SW 1271 (cell line): ENCODE data around the gene VWA3A.
"Not testable (repeated sequence)": the region's sequence is repeated elsewhere in the genome, so short reads cannot be mapped to it uniquely, and the experiment has no call there.

ENCODE experiments used
- DNase-seq, 2 experiments: peaks; one replicate each; lab custom pipeline; 2025; lab: John Stamatoyannopoulos, UW

Gene VWA3A

DNA sequence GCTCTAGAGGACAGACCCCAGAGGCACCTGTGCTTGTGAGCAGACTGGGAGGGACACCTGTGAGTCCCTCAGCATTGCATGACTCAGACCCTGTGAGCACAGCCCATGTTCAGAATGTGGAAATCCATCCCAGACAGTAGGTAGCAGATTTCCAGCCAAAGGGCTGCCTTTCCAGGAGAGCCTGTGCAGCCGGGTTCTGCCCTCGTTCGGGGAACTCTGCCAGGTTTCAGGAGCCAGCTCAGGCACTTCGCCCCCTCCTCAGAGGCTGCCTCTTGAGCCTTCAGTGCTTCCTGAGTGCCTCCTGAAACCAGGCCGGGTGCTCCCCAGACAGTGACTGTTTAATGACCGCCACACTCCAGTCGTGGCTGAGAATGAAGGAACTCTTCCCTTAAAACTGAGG, 46.7 kb downstream of the VWA3A start:
- DNase-seq = no peak

DNA sequence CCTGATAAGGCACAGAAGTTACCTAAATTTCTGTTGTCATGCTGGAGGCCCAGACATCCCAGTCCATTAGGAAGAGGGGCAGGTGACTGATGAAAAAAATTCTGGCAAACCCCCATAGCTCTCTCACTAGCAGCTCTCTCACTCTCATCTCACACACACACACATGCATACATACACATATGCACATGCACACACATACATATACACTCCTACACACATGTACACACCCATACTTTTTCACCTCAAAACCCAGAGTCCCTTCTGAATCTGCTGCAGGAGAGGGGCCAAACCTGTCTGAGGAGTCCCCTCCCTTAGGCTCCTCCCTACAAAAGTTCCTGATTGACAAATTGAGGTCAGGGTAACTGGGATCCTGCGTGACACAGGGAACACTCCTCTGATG, 47.4 kb downstream of the VWA3A start:
- no peak for DNase-seq

DNA sequence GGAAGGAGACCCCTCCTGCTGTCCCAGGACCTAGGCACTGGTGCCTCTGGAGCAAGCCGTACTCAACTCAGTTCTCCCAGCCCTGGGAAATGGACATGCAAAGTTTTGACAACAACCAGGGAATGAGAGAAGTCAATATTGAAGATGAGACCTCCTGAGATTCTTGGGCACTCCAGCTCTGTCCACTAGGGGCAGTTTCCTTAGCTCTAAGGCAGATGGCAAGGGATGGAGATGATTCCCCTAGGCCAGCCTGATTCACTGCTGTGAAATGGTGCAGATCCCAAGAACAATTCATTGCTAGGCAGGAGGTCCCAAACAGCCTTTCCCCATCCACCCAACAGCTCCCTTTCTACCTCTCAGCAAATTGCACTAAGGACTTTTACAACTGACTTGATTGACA, 49.4 kb downstream of the VWA3A start:
- peak in 1 of 2 experiments; percentile 11 for DNase-seq

DNA sequence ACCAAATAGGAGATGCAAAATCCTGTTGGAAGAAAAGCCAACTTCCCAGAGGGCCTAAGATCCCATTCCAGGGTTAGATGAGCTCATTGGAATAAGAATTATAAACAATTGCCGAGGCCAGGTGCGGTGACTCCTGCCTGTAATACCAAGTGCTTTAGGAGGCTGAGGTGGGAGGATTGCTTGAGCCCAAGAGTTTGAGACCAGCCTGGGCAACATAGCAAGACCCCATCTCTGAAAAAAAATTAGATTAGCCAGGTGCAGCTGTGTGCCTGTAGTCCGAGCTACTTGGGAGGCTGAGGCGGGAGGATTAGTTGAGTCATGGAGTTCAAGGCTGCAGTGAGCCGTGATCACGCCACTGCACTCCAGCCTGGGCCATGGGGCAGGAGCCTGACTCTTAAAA, 52.2 kb downstream of the VWA3A start:
- no peak for DNase-seq

DNA sequence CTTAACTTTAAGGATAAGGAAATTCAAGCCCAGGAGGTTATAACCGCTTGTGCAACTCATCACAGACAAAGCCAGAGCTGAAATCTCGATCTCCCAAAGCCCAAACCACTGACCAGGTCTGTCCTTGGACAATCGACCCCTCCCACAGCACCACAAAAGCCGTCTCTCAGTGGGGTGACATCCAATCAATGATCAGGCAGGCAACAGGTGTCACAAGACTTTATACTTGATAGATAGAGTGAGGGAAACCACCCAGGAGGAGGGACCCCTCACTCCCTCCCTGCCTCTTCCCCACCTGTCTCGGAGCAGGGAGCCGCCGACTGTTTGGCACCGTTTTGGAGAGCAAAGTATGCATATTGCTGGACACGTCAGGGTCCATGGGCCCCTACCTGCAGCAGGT, 55.5 kb downstream of the VWA3A start:
- no peak for DNase-seq

DNA sequence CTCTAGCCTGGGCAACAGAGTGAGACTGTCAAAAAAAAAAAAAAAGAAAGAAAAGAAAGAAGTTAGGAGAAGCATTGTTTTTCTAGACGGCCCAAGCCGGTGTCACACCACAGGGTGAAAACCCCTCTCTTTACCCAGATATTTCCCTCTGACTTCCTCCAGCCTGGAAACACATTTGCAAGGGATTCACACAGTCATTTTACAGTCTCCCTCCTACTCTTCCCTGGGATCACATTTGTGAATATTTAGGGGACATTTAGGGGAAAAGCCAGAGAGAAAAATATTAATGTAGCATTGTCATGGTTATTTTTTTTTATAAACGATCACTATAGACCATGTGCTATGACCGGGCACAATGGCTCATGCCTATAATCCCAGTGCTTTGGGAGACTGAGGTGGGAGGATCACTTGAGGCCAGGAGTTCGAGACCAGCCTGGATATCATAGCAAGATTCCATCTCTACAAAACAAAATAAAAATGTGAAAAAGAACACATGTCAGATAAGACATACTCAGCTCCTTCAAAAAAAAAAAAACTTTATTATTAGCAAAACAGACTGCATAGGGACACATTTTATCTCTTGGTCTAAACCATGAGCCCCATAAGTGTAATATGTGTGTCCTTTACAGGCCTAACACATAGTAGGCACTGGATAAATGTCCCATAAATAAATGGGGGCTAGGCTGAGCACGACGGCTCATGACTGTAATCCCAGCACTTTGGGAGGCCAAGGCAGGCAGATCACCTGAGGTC, 59.1 kb downstream of the VWA3A start:
- DNase-seq = no peak

DNA sequence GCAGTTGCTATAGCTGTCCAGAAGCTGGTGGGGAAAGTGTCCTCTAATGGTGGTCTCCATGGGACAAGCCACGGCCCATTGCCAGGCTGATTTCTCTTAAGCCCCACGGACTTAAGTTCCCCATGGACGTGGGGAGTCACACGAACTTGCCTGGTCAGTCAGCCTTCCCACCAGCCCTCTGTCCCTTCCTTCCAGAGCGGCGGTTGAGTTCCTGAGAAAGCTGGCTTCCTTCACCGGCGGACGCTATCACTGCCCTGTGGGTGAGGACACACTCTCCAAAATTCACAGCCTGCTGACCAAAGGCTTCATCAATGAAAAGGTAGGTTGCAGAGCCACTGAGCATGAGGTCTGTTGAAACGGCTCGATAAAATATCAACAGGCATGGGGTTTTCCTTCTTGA, 60.0 kb downstream of the VWA3A start:
- no peak for DNase-seq

DNA sequence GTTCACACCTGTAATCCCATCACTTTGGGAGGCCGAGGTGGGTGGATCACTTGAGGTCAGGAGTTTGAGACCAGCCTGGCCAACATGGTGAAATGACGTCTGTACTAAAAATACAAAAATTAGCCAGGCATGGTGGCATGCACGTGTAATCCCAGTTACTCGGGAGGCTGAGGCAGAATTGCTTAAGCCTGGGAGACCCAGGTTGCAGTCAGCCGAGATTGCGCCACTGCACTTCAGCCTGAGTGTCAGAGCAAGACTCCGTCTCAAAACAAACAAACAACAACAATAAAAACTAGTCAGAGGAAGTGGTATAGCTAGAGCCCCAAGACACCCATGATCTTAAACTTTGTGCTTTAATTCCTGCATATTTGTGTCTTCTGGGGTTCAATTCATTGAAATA, 60.7 kb downstream of the VWA3A start:
- not testable (repeated sequence) for DNase-seq

DNA sequence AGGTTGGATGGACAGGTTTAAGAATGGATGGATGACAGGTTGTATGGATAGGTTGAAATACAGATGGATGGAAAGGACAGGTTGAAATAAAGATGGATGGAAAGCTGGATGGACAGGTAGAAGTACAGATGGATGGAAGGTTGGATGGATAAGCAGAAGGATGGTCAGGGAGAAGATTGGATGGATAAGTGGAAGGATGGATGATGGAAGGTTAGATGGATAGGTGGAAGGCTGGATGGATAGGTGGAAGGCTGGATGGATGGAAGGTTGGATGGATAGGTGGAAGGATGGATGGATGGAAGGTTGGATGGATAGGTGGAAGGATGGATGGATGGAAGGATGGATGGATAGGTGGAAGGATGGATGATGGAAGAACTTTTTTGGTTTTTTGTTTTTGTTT, 69.1 kb downstream of the VWA3A start:
- no peak for DNase-seq

DNA sequence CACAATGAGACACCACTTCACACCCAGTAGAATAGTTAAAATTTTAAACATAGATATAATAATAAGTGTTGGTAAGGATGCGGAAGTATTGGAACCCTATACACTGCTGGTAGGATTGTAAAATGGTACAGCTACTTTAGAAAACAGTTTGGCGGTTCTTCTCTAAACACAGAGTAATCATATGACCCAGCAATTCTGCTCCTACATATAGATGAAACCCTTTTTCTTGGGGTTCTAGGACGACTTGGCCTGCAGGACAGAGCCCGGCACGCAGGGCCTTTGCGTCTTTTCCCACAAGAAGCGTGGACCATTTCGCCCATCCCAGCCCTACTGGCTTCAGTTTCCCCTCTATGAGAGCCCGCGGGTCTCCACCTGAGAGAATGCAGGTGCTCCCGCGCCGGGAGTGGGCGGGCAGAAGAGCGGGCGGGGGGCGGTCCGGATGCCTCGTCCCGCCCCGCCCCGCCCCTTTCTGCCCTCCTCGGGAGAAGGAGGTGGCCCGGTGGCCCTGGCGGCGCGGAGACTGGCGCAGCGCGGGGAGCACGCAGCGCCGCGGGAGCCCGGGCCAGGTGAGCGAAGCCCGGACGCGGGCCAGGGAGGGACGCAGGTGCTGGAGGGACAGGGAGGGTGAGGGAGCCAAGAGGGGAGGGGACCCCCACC, 69.8 kb downstream of the VWA3A start, which contains the start of gene SDR42E2:
Gene SDR42E2 (plus strand): TSS at position 508 of the 657 bp plus-strand sequence. CDS start 3,077 bp downstream, outside the sequence.
- no peak for DNase-seq

DNA sequence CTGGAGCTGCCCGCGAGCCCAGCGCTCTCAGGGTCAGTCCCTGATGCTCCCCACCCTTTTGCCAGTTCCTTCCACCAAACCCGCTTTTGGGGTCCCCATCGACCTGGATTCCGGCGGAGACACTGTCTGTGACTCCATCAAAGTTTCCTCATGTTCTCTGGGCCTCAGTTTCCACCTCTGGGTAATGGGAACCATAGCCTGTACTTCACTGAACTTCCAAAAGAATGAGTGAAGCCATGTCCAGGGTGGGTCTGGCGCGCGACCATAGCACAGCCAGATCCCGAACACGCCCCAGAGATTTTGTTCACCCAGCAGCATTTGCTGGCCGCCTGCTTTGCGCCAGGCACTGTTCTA, 70.3 kb downstream of the VWA3A start:
- DNase-seq = no peak

DNA sequence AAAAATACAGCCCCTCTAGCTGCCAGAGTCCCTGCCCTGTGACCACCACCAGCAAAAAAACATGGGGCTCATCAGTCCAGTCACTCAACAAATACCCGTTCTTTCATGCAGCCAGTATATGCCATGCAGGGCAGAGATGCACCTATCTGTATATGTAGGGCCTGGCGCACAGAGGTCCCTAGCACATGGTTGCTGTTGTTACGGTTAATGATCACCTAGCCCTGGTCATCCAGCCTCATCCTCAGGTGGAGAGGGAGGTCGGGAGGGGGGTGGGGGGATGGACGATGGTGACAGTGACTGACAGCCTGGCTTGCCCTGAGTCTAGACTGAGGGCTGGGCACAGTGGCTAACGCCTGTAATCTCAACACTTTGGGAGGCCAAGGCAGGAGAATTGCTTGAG, 71.5 kb downstream of the VWA3A start:
- no peak for DNase-seq

DNA sequence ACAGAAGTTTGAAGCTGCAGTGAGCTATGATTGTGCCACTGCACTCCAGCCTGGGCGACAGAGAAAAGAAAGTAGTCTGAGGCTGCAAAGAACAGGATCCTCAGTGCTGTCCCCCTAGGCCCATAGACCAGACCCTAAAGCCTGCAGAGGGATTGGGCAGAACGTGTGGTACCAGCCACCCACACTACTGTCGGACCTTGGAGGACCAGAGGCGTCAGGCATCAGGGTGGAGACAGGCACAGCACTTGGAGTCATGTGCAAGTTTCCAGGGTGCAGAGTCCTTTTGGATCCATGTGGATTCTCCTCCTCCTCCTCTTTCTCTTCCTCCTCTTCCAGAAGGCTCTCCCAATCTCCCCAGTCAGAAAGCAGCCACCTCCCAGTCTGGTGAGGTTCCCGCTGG, 72.1 kb downstream of the VWA3A start:
- DNase-seq = no peak

DNA sequence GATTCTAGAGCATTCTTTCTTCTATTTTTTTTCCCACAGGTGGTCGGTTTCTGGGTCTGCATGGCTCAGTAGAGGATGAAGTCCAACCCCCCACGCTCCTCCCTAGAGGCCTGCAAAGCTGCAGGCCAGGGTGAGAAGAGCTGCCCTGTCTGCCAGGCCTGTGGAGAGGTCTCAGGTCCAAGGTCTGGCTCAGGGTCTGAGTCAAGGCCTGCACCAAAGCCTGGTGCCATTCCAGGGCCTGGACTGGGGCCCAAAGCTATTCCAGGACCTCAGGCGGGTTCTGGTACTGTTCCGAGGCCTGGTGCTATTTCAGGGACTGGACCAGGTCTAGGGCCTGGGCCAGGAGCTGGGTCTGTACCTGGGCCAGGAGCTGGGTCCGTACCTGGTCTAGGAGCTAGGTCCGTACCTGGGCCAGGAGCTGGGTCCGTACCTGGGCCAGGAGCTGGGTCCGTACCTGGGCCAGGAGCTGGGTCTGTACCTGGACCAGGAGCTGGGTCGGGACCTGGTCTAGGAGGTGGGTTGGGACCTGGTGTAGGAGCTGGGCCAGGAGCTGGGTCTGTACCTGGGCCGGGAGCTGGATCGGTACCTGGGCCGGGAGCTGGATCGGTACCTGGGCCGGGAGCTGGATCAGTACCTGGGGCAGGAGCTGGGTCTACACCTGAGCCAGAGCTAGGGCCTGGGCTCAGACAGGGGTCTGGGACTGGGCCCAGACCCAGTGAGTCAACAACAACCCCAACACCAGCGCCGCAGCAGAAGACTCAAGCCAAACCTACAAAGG, 73.4 kb downstream of the VWA3A start:
- DNase-seq = no peak

DNA sequence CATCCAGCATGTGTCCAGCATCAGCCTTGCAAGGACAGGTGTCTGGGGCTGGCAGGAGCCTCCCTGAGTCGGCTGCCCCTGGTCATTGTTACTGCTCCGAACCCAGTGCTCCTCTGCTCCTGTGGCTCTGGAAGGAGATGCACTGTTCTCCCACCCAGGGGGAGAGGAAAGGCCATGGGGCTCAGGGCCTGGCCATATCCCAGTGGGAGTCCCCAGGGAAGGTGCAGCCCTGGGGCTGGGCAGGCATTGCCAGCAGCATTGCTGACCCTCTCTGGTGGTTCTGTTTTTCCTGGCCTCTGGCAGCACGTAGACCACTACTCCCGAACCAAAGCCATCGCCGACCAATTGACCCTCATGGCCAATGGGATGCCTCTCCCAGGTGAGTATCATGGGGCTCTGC, 79.6 kb downstream of the VWA3A start:
- no peak for DNase-seq

DNA sequence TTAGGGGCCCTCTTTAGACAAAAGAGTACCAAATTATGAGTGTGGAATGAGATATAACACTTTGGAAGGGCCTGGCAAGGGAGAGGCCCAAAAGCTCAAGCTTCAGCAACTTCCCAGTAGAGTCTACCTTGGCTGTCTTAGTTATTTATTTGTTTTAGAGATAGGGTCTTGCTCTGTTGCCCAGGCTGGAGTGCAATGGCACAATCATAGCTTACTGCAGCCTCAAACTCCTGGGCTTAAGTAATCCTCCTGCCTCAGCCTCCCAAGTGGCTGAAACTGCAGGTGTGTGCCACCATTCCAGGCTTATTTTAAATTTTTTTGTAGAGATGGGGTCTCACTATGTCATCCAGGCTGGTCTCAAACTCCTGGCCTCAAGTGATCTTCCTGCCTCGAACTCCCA, 80.3 kb downstream of the VWA3A start:
- not testable (repeated sequence) for DNase-seq

DNA sequence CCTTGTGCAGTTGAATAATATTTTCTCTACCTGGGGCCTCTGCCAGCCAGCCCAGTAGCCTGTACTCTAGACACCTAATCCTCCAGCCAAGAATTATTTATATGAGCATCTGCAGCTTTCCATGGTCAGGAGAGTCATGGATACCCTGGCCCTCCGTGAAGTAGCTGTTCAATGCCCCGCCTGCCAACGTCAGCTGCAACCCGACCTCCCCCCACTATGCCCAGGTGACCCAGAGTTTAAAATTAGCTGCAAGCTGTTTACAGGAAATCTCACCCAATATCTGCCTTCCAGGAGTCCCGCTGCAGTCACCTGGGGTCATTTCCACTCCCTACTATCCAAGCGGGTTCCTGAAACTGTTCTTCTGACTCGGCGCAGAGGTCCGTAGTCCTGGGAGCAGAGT, 82.3 kb downstream of the VWA3A start:
- no peak for DNase-seq

DNA sequence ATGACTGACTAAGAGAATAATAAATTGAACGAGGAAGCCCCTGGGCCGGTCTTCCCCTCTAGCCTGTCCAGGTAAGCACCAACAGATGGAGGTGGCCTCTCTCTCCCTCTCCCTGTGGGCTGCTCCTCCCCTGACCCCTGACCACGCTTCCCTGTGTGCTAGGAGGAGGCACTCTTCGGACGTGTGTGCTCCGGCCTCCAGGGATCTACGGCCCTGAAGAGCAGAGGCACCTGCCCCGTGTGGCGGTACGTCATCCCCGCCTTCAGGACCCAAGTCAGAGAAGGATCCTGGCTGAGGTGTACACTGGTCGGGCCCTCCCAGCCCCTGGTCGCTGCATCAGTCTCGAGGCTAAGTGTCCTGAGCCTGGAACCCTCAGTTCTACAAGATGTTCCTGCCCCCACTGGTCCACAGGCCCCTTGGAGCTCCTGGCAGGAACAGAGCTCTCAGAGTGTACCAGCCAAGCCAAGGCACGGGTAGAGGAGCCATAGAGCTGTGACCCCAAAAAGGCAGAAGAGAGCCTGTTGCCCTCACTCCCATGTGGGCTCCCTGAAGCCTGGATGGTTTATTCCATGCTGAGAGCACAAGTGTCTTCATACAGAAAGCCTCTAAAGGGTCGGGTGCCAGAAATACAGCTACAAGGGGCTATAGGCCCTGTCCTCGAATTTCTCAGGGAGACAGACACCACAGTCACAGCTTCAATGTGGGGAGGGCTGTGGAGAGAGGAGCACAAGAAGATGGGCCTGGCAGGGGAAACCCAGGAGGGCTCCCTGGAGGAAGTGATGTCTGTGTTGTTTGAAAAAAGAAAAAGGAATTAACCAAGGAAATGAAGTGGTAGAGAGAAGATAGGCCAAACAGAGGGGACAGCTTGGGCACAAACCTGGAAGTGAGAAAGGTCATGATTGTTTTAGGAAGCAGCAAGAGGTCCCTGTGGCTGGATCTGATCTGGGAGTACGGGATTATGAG, 85.9 kb downstream of the VWA3A start:
- no peak for DNase-seq

DNA sequence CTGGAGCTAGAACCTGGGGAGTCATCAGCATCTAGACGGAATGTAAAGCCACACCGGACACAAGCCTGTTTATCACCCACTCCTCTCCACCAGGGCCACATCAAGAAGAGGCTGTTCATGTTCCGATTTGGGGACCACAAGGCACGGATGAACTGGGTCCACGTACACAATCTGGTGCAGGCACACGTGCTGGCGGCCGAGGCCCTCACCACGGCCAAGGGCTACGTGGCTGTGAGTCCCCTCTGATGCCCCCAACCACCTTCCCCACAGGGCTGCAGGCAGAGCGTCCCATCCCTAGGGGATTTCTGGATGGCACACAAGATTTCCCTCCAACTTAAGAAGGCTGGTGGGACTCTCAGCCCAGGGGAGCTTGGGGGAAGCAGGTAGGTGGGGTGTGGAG, 89.1 kb downstream of the VWA3A start:
- no peak for DNase-seq

DNA sequence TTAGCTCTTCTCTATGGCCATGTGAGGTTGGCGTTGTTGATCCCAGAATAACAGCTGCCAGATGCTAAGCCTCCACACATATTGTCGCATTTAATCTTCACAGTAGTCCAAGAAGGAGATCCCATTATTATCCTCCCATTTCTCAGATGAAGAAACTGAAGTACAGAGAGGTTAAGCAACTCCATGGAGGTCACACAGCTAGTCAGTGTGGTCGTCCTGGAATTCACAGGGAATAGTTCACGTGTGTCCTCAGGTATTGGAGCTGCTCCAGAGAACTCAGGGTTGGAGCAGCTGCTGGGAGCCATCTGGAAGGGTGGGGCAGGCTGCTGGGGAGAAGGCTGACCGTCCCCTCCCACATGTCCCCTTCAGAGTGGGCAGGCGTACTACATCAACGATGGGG, 89.5 kb downstream of the VWA3A start:
- DNase-seq = no peak

DNA sequence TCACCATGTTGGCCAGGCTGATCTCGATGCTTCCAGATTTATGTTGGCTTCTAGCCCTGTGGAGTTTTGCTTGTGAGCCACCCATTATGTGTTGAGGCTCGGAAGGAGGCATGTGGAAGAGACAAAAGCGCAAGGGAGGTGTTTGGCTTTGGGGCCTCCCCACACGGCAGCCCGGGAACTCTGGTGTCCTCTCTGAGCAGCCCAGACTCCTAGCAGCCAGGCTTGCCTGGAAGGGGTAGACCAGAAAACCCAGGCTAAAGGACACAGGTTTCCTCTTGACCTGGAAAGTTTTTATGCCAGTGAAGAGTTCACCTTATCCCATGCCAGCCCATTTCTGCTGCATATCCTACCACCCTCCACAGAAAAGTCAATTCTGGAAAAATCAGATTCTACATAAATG, 91.0 kb downstream of the VWA3A start:
- DNase-seq = no peak
